Naive thymus-derived CD8-positive, alpha-beta T cell (primary cell): Measurements from ENCODE around the gene STAT5A. TPM values are rescaled to one million over a fixed set of nuclear protein-coding genes. Genes with fewer than 3 reads are reported as not detected.
A peak's percentile ranks its signal among the peaks of the same experiment; 100 is the strongest.

Experiments used
- ATAC-seq, 2 donors: fragments of 150-1000 bp; cut with Tn5 transposase in 1 of 2; sonication (Bioruptor Pico), chemical (Tn5 transposase) in 1 of 2; 1 replicate in 1 of 2; 2 replicates in 1 of 2; pipeline ENCODE4 v1.10.0; 2021; ENCODE audit warnings: mild to moderate bottlenecking in 2 of 2, moderate library complexity in 2 of 2
- POLR2A ChIA-PET: fragments of 350-600 bp; sonication (Branson Sonifier 250); formaldehyde crosslinking; loops from one replicate; lab custom pipeline; 2021; ENCODE audit warnings: antibody characterized with exemption; lab: Charles Lee
- DNase-seq, 10 donors: peaks; one replicate each; pipeline versions ENCODE4 v3.0.0 to v3.0.0-alpha.2; 2020 to 2022
- H3K27ac Mint-ChIP-seq, 10 donors: one replicate each; pipeline ENCODE4 v1.8.0; 2020 to 2022; ENCODE audit warnings: mild to moderate bottlenecking in 10 of 10, mixed read lengths in 10 of 10, moderate library complexity in 4 of 10, inconsistent platforms in 1 of 10
- H3K27me3 Mint-ChIP-seq, 5 donors: one replicate each; pipeline ENCODE4 v1.8.0; 2021 to 2022; ENCODE audit warnings: mixed read lengths in 5 of 5
- H3K36me3 Mint-ChIP-seq, 3 donors: one replicate each; pipeline ENCODE4 v1.8.0; 2020 to 2022; ENCODE audit warnings: mixed read lengths in 3 of 3, mild to moderate bottlenecking in 2 of 3, inconsistent platforms in 1 of 3
- H3K4me1 Mint-ChIP-seq, 4 donors: one replicate each; pipeline ENCODE4 v1.8.0; 2021 to 2022; ENCODE audit warnings: mixed read lengths in 4 of 4
- H3K4me3 Mint-ChIP-seq, 10 donors: one replicate each; pipeline ENCODE4 v1.8.0; 2020 to 2022; ENCODE audit warnings: mild to moderate bottlenecking in 10 of 10, mixed read lengths in 10 of 10, moderate library complexity in 6 of 10, inconsistent platforms in 1 of 10
- H3K9me3 Mint-ChIP-seq, 9 donors: one replicate each; pipeline ENCODE4 v1.8.0; 2020 to 2022; ENCODE audit warnings: mixed read lengths in 9 of 9, mild to moderate bottlenecking in 3 of 9, inconsistent platforms in 1 of 9, moderate library complexity in 1 of 9
- polyA plus RNA-seq, 3 donors: library from polyadenylated mRNA; unstranded; fragments of 300-500 nt; fragmentation: Illumina TruSeq; gene quantifications; one replicate each; pipeline ENCODE4 v1.2.3, GENCODE V29; 2021
- total RNA-seq, 8 experiments: library from RNA in 2 of 8; stranded (reverse) in 2 of 8; gene quantifications; one replicate each; pipeline ENCODE4 v1.2.3 and lab custom pipeline; 2021 to 2026

The STAT5A gene
- total and polyA plus RNA-seq, 5 experiments from 2014 or later = 59.6 to 122 (median 115) TPM

DNA sequence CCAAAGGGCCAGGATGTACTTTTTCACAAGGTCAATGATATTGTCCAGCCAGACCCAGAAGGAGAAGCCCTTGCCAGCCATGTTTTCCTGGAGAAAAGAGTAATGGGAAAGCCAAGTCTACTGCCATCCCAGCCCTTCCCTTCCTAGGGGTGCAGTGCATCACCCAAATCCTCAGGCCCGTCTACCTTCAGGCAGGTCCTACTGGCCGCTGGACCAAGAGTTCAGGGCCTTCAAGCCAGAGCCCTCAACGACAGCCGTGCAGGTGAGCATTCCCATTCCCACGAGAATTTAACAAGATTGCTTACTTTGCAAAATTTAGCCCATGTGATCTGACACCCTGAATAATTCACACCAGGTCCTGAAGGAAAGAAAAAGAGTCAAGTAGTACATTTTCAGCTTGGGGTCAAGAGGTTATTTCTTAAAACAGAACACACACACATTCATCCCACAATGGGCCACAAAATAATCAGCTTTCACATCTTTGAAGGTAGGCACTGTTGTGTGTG lies 35.0 kb downstream of the STAT5A start:
- H3K9me3 Mint-ChIP-seq = no peaks in the 10 kb centered on the region
- peak overlapping the region; percentile 35 to 94 (median 84) for H3K27ac Mint-ChIP-seq
- DNase-seq = no peak
- POLR2A ChIA-PET = interaction anchor here (0.9 to 3.6 kb wide), 6 partner anchors 12 to 83 kb away, joined by 3 to 30 read pairs (median 5); partner anchors contain the start of gene STAT3
- ATAC-seq = no peak
- no peak overlapping the region for H3K4me3 Mint-ChIP-seq
- peaks cover 0 to 78% (median 14%) of the 10 kb centered on the region in 3 donors for H3K36me3 Mint-ChIP-seq
- no peaks in the 10 kb centered on the region for H3K27me3 Mint-ChIP-seq
- H3K4me1 Mint-ChIP-seq = peaks cover 8 to 49% (median 42%) of the 10 kb centered on the region in 4 donors

DNA sequence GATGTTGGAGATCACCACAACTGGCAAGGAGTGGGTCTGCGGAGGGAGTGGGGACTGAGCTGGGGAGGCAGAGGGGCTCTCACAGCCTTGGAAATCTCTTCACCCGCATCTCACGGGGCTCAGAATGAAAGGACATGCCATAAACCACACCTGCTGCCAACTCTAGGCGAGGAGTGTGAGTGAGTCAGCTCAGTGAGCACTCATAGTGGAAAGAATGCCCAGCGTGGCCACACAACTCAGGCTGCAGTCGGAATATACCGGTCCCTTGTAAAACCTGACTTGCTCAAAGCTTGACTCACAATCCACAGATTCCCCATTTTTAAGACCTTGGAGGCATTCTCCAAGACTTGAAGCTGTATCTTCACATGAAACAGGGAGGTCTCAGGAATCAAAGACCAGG lies 36.7 kb downstream of the STAT5A start:
- DNase-seq = no peak
- no peaks in the 10 kb centered on the region for H3K9me3 Mint-ChIP-seq
- peaks cover 0 to 86% (median 20%) of the 10 kb centered on the region in 3 donors for H3K36me3 Mint-ChIP-seq
- peaks cover 2 to 36% (median 31%) of the 10 kb centered on the region in 4 donors for H3K4me1 Mint-ChIP-seq
- H3K27ac Mint-ChIP-seq = no peak overlapping the region
- H3K4me3 Mint-ChIP-seq = no peak overlapping the region
- no peak for ATAC-seq
- no peaks in the 10 kb centered on the region for H3K27me3 Mint-ChIP-seq
- POLR2A ChIA-PET = interaction anchor here (0.8 to 1.1 kb wide), 2 partner anchors 64 to 76 kb away, joined by 3 to 5 read pairs; partner anchors contain the start of gene STAT3

DNA sequence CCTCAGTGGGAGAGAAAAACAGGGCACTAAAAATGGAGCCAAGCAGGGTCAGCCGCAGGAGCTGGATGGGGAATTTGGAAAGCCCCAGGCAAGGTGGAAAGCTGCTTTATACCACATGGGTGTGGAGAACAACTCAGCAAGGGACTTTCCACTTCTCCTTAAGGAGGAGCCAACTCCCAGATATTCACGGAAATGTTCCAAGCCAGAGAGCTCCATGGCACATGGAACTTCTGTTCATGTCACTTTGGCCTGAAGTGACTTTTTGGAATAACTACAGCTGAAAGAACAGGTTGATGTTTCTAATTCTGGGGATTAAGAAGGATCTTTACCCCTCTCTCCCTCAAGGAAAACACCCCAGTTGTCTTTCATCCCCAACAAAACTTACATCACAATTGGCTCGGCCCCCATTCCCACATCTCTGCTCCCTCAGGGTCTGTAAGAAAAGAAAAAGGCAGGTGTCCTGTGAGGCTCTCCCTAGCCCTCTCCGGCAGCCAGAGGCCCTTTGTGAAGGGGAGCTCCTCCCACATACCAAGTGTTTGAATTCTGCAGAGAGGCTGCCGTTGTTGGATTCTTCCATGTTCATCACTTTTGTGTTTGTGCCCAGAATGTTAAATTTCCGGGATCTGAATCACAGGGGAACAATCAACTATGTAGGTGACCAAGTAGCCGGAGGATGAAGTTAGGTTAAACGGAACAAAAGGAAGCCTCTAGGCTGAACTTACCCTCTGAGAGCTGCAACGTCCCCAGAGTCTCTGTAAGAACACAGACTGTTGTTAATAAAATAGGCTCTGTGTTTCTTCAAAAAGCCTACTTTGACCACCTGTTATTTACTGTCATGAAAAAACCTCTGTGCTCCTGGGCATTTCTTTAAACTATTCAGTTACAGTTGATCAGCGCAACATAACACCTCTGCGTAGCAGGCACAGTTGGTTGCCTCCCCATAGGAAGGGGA lies 41.0 kb downstream of the STAT5A start:
- POLR2A ChIA-PET = no interaction called here

DNA sequence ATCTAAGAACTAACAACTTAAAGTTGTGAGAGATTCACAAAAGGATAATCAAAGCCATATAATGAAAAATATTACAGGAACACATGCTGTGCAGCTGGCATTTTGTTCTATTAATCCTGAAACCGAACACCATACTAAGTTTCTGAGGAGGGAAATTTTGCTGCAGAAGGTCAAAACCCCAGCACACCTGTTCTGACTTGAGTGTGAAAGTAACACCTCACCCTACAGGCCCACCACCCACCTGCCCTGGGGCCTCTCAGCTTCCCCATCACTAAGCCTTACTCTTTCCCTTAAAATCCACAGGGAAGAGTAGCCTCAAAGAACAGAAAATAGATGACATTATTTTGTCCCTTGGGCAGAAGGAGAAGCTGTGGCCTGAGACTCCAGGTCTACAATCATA lies 44.8 kb downstream of the STAT5A start:
- H3K9me3 Mint-ChIP-seq = no peaks in the 10 kb centered on the region
- ATAC-seq (no peak), DNase-seq (no peak)
- POLR2A ChIA-PET = no interaction called here
- H3K4me1 Mint-ChIP-seq = peaks cover 2 to 14% (median 9%) of the 10 kb centered on the region in 4 donors
- H3K27me3 Mint-ChIP-seq = no peaks in the 10 kb centered on the region
- peak overlapping the region in 1 of 10 donors; percentile 13 for H3K27ac Mint-ChIP-seq
- no peak overlapping the region for H3K4me3 Mint-ChIP-seq
- peaks cover 6 to 83% (median 34%) of the 10 kb centered on the region in 3 donors for H3K36me3 Mint-ChIP-seq

More for the DNA sequence above, 41.0 kb downstream of the STAT5A start:
- Mint-ChIP-seq H3K4me3 (no peak overlapping the region), H3K4me1 (no peaks in the 10 kb centered on the region), H3K9me3 (no peaks in the 10 kb centered on the region), H3K27me3 (no peaks in the 10 kb centered on the region), H3K36me3 (peaks cover 6 to 87% (median 24%) of the 10 kb centered on the region in 3 donors), H3K27ac (peak overlapping the region in 5 of 10 donors; percentile 21 to 62 (median 56))
- no peak for ATAC-seq
- DNase-seq = no peak

DNA sequence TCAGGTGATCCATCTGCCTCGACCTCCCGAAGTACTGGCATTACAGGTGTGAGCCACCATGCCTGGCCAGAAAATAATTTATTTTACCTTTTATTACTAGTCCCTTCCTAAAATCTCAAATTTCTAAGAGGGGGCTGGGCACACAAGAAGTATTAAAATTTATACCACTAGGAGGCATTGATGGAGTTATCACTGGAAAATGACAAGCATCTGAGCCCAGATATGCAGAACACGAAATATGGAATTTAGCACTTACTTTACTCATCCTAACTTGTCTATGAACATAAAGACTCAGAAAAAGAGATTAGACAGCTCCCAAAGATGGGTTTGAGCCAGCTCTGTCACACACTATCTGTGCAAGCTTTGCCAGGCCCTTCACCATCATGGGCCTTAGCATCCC lies 46.4 kb downstream of the STAT5A start:
- H3K9me3 Mint-ChIP-seq = no peaks in the 10 kb centered on the region
- no peak for ATAC-seq
- DNase-seq = no peak
- peaks cover 7 to 25% (median 22%) of the 10 kb centered on the region in 4 donors for H3K4me1 Mint-ChIP-seq
- H3K36me3 Mint-ChIP-seq = peaks cover 6 to 80% (median 27%) of the 10 kb centered on the region in 3 donors
- peak overlapping the region in 6 of 10 donors; percentile 11 to 67 (median 51) for H3K27ac Mint-ChIP-seq
- POLR2A ChIA-PET = interaction anchor here (0.9 to 1.7 kb wide), 3 partner anchors 11 to 65 kb away, joined by 3 to 6 read pairs (median 3); partner anchors contain the start of gene STAT3
- no peak overlapping the region for H3K4me3 Mint-ChIP-seq
- H3K27me3 Mint-ChIP-seq = no peaks in the 10 kb centered on the region

DNA sequence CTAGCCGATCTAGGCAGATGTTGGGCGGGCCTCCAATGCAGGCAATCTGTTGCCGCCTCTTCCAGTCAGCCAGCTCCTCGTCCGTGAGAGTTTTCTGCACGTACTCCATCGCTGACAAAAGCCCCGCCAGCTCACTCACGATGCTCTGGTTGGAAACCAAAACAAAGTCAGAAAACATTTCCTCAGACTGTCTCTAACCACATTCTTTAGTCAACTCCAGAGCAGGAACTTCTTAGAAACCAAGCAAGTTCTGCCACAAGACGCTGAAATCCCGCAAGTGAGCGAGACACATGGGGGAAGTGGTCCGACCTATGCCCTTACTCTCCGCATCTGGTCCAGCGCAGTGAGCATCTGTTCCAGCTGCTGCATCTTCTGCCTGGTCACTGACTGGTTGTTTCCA lies 49.1 kb downstream of the STAT5A start:
- Mint-ChIP-seq H3K4me3 (peak overlapping the region; percentile 44 to 80 (median 68)), H3K27ac (peak overlapping the region; percentile 69 to 98 (median 94)), H3K4me1 (peaks cover 13 to 41% (median 34%) of the 10 kb centered on the region in 4 donors), H3K9me3 (no peaks in the 10 kb centered on the region), H3K36me3 (peaks cover 6 to 76% (median 23%) of the 10 kb centered on the region in 3 donors), H3K27me3 (no peaks in the 10 kb centered on the region)
- ATAC-seq (peak; percentile 89 to 94), DNase-seq (peak; percentile 30 to 84 (median 64))
- POLR2A ChIA-PET = interaction anchor here (0.7 to 1.0 kb wide), 3 partner anchors 51 to 122 kb away, joined by 3 to 8 read pairs (median 4); partner anchors contain the start of gene STAT3

DNA sequence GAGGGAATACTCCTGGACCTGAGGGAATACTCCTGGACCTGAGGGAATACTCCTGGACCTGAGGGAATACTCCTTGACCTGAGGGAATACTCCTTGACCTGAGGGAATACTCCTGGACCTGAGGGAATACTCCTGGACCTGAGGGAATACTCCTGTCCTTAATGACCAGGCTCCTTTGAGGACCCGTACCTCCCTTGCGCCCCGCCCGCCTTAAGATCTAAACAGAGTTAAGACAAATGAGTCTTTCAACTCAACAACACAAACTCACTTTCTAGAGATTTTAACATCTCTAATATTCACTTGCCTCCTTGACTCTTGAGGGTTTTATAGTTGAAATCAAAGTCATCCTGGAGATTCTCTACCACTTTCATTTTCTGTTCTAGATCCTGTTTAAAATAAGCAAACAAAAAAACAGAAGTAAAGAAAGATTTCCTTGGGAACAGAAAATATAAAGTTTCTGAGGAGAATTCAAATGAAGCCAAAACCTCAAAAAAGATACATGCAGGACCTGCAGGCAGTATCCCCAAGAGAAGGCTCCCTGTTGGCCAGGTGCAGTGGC lies 50.2 kb downstream of the STAT5A start:
- no peaks in the 10 kb centered on the region for H3K9me3 Mint-ChIP-seq
- DNase-seq (no peak), ATAC-seq (no peak)
- H3K36me3 Mint-ChIP-seq = peaks cover 5 to 76% (median 18%) of the 10 kb centered on the region in 3 donors
- no peaks in the 10 kb centered on the region for H3K27me3 Mint-ChIP-seq
- peak overlapping the region; percentile 79 to 95 (median 87) for H3K27ac Mint-ChIP-seq
- POLR2A ChIA-PET = interaction anchor here (0.7 kb wide), 1 partner anchor 51 kb away, joined by 3 read pairs; no protein-coding TSS in a partner anchor
- peak overlapping the region in 8 of 10 donors; percentile 41 to 70 (median 60) for H3K4me3 Mint-ChIP-seq
- H3K4me1 Mint-ChIP-seq = peaks cover 13 to 49% (median 35%) of the 10 kb centered on the region in 4 donors

DNA sequence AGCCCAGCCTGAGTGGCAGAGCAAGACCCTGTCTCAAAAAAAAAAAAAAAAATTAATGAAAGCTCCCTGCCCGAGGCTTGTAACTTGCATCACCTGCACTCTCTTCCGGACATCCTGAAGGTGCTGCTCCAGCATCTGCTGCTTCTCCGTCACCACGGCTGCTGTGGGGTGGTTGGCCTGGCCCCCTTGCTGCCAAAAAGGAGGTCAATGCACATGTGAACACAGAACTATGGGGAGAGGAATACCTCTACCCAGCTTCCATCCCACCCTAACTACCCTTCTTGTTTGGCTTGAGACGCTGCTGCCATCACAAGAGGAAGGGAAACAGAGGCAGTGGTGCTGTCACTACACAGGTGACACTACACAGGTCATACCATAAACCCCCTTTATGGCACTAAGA lies 50.9 kb downstream of the STAT5A start:
- H3K36me3 Mint-ChIP-seq = peaks cover 0 to 78% (median 23%) of the 10 kb centered on the region in 3 donors
- H3K27ac Mint-ChIP-seq = peak overlapping the region; percentile 65 to 95 (median 88)
- no peaks in the 10 kb centered on the region for H3K9me3 Mint-ChIP-seq
- no peaks in the 10 kb centered on the region for H3K27me3 Mint-ChIP-seq
- POLR2A ChIA-PET = interaction anchor here (0.7 to 1.2 kb wide), 3 partner anchors 49 to 66 kb away, joined by 3 read pairs; partner anchors contain the start of gene STAT3
- peaks cover 13 to 49% (median 36%) of the 10 kb centered on the region in 4 donors for H3K4me1 Mint-ChIP-seq
- ATAC-seq = no peak
- no peak for DNase-seq
- peak overlapping the region in 5 of 10 donors; percentile 26 to 60 (median 48) for H3K4me3 Mint-ChIP-seq

DNA sequence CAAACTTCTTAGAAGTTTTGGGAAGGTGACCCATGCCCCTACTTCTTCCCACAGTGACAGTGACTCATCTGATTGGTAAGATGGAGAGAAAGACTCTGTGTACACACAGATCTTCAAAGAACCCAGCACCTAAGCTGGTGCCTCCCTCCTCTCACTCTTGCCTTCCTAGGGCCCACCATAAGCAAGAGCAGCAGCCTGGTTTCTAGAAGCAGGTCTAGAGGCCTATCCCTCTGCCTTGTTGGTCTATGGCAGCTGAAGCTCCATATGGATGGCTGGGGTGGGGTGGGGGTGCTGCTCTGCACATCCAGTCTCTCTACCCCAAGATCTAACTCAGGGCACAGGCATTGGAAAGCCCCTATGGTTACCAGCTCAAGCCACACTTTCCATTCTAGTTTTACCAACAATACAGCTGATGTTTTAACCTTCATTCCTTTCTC lies 52.4 kb downstream of the STAT5A start:
- DNase-seq (no peak), ATAC-seq (peak in 1 of 2 donors; percentile 29)
- POLR2A ChIA-PET = interaction anchor here (1.0 to 1.2 kb wide), 2 partner anchors 26 to 59 kb away, joined by 3 to 5 read pairs; no protein-coding TSS in a partner anchor
- H3K36me3 Mint-ChIP-seq = peaks cover 0 to 78% (median 17%) of the 10 kb centered on the region in 3 donors
- peak overlapping the region in 3 of 10 donors; percentile 12 to 15 (median 13) for H3K4me3 Mint-ChIP-seq
- peaks cover 13 to 44% (median 36%) of the 10 kb centered on the region in 4 donors for H3K4me1 Mint-ChIP-seq
- no peaks in the 10 kb centered on the region for H3K9me3 Mint-ChIP-seq
- H3K27me3 Mint-ChIP-seq = no peaks in the 10 kb centered on the region
- H3K27ac Mint-ChIP-seq = peak overlapping the region; percentile 35 to 95 (median 86)

DNA sequence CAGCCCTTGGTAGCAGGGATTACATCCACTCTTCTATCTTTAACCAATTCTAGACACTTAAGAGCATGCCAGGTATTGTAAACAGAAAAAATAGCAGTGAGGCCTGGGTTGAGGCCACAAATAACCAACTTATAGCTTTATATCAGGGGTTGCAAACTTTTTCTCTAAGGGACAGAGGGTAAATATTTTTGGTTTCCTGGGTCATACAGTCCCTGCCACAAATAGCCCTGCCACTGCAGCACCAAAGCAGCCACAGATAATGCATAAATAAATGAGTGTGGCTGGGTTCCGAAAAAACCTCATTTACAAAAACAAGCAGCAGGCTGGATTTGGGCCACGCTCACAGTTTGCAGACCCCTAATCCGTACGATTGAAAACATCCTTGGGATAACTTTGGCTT lies 53.3 kb downstream of the STAT5A start:
- Mint-ChIP-seq H3K4me3 (peak overlapping the region in 2 of 10 donors; percentile 3 to 26), H3K4me1 (peaks cover 15 to 44% (median 35%) of the 10 kb centered on the region in 4 donors), H3K36me3 (peaks cover 0 to 82% (median 21%) of the 10 kb centered on the region in 3 donors), H3K27me3 (no peaks in the 10 kb centered on the region), H3K9me3 (no peaks in the 10 kb centered on the region), H3K27ac (peak overlapping the region; percentile 35 to 95 (median 86))
- DNase-seq (no peak), ATAC-seq (no peak)
- POLR2A ChIA-PET = interaction anchor here (1.2 kb wide), 1 partner anchor 58 kb away, joined by 3 read pairs; no protein-coding TSS in a partner anchor

DNA sequence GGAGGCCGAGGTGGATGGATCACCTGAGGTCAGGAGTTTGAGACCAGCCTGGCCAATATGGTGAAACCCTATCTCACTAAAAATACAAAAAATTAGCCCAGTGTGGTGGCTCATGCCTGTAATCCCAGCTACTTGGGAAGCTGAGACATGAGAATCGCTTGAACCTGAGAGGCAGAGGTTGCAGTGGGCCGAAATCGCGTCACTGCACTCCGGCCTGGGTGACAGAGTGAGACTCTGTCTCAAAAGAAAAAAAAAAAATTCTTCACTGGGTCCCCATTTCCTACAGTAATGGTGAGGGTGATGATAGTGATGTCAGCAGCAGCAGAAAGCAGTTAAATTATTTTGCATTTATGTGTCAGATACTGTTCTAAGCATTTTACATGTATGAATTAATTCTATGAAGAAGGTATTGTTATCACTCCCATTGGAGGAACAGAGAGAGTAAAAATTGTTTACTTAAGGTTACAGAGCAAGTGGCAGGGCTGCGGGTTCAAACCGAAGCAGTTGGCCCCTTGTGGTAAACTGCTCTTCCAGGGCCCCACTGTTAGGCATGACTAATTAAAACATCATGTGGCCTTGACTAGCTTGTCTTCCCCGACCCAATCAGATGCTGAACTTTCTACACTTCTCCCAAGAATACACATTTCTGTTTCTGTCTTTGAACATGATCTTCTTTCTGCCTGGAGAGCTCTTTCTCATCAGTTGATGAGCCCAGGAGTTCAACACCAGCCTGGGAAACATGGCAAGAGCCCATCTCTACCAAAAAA lies 54.1 kb downstream of the STAT5A start:
- Mint-ChIP-seq H3K27me3 (no peaks in the 10 kb centered on the region), H3K4me1 (peaks cover 14 to 38% (median 33%) of the 10 kb centered on the region in 4 donors), H3K36me3 (peaks cover 0 to 84% (median 19%) of the 10 kb centered on the region in 3 donors)

More for the DNA sequence above, 54.1 kb downstream of the STAT5A start:
- H3K27ac Mint-ChIP-seq = peak overlapping the region; percentile 17 to 84 (median 58)
- peak overlapping the region in 1 of 10 donors; percentile 7 for H3K4me3 Mint-ChIP-seq
- DNase-seq (no peak), ATAC-seq (no peak)
- POLR2A ChIA-PET = interaction anchor here (0.7 to 0.8 kb wide), 2 partner anchors 11 to 47 kb away, joined by 4 read pairs; no protein-coding TSS in a partner anchor
- H3K9me3 Mint-ChIP-seq = no peaks in the 10 kb centered on the region
